ENCODE results near the gene MBNL1. TPM values are rescaled to one million over a fixed set of nuclear protein-coding genes. Genes with fewer than 3 reads are reported as not detected.
A peak's percentile ranks its signal among the peaks of the same experiment; 100 is the strongest.

The MBNL1 gene
- total RNA-seq, 1 donor from 2014 or later, result 295 TPM

- Mint-ChIP-seq H3K27me3 (ENCODE audit: insufficient read depth) (no peaks in the 10 kb centered on the region), H3K4me1 (ENCODE audit: low read depth) (peaks cover 74% of the 10 kb centered on the region), H3K27ac (peak overlapping the region; percentile 36), H3K9me3 (no peaks in the 10 kb centered on the region), H3K36me3 (ENCODE audit: low read depth) (peaks cover 28% of the 10 kb centered on the region), H3K4me3 (no peak overlapping the region)
- intact Hi-C loops (cut with micrococcal nuclease), result loop anchor here (5.0 kb wide), 2 partner anchors 41 to 204 kb away; no protein-coding TSS in a partner anchor
- no peak for DNase-seq (ENCODE audit: low spot score)
Measured at GRCh38 chr3:152400887-152401286, 132.2 kb downstream of the MBNL1 start.

DNA sequence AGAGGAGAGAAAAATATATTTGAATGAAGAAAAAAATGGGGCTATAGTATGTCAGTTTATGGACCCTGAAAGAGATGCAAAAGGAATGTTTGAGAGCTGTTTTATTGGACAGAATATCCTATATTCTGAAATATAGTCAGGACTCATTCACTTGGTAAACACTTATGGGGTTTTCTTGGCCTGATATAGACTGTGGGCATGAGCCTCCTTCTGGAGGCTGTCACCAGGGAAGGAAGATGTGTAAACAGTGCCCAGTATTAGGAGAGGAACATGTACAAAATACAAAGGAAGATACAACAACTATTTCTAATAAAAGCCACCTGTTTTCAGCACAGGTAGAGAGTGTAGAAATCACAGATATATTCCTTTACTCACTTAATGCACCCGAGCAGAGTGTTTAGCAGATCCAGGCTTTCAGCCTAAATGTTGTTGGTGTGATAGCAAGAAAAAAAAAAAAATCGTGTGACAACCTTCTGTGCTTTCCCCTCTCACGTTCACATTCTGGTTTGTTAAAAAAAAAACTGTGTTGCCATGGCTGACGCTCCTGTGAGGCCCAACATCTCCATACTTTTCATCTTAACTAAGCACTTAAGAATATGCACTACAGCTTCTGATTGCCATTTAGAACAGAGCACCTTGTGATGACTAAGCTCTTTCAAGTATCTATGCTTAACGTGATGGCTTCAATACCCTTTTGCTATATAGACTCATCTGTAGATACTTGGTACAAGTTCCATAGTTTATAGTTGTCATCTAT, 134.1 kb downstream of the MBNL1 start:
- no peaks in the 10 kb centered on the region for H3K27me3 Mint-ChIP-seq (ENCODE audit: insufficient read depth)
- H3K4me3 Mint-ChIP-seq, result no peak overlapping the region
- intact Hi-C loops (cut with micrococcal nuclease), result loop anchor here (1.0 to 5.0 kb wide), 5 partner anchors 9 to 206 kb away; no protein-coding TSS in a partner anchor
- H3K36me3 Mint-ChIP-seq (ENCODE audit: low read depth), result peaks cover 23% of the 10 kb centered on the region
- DNase-seq (ENCODE audit: low spot score), result no peak
- H3K9me3 Mint-ChIP-seq, result no peaks in the 10 kb centered on the region
- peak overlapping the region; percentile 86 for H3K27ac Mint-ChIP-seq
- H3K4me1 Mint-ChIP-seq (ENCODE audit: low read depth), result peaks cover 79% of the 10 kb centered on the region

- Mint-ChIP-seq H3K27ac (peak overlapping the region; percentile 86), H3K27me3 (ENCODE audit: insufficient read depth) (no peaks in the 10 kb centered on the region), H3K4me1 (ENCODE audit: low read depth) (peaks cover 80% of the 10 kb centered on the region), H3K9me3 (no peaks in the 10 kb centered on the region), H3K4me3 (no peak overlapping the region), H3K36me3 (ENCODE audit: low read depth) (peaks cover 22% of the 10 kb centered on the region)
- intact Hi-C loops (cut with micrococcal nuclease), result loop anchor here (1.0 to 5.0 kb wide), 4 partner anchors 9 to 206 kb away; no protein-coding TSS in a partner anchor
- no peak for DNase-seq (ENCODE audit: low spot score)
Measured at GRCh38 chr3:152403632-152404066, 134.9 kb downstream of the MBNL1 start.

- no peak for DNase-seq (ENCODE audit: low spot score)
- no peak overlapping the region for H3K27ac Mint-ChIP-seq
- H3K4me1 Mint-ChIP-seq (ENCODE audit: low read depth), result peaks cover 71% of the 10 kb centered on the region
- no peaks in the 10 kb centered on the region for H3K27me3 Mint-ChIP-seq (ENCODE audit: insufficient read depth)
- peaks cover 15% of the 10 kb centered on the region for H3K36me3 Mint-ChIP-seq (ENCODE audit: low read depth)
- intact Hi-C loops (cut with micrococcal nuclease), result loop anchor here (5.0 kb wide), 2 partner anchors 37 to 208 kb away; no protein-coding TSS in a partner anchor
- H3K9me3 Mint-ChIP-seq, result no peaks in the 10 kb centered on the region
- H3K4me3 Mint-ChIP-seq, result no peak overlapping the region
Measured at GRCh38 chr3:152404976-152405375, 136.2 kb downstream of the MBNL1 start.

DNA sequence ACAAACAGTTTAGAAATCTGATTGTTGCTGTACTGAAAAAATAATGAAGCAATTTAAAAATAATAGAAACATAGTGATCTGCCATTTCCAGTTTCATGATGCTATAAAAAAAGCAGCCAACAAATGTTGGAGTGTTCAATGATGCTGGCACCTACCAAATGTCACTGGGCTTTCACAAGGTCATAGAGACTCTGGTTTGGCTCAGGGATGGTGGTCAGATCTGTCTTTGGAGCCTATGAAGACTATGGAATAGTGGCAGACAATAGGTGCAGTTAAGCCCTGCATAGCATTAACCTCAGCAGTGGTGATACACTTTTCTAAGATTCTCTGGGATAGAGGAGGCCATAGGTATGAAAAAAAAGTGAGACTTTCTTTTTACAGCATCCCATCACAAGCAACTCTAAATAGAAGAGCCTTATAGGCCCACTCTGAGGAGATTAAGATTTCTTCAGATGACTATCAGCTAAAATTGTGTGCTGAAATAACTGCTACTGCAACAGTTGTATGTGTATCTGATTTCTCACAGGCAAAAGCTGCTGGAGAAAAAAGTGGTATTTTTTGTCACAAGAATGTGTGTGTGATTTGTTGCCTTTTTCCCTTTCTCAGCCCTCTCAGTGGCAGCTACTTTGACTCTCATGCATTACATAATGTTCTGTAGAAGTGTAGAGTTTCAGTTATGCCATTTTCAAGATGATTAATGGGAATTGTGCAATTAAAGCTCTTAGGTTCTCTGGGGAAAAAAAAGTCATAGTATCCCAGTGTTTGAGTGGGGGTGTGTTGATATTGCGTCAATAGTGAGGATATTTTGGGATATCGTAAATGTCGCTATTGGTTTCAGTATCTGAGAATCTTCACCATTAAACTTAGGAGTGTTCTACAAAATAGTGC, 137.4 kb downstream of the MBNL1 start:
- Mint-ChIP-seq H3K4me1 (ENCODE audit: low read depth) (peaks cover 66% of the 10 kb centered on the region), H3K36me3 (ENCODE audit: low read depth) (peaks cover 12% of the 10 kb centered on the region)

DNA sequence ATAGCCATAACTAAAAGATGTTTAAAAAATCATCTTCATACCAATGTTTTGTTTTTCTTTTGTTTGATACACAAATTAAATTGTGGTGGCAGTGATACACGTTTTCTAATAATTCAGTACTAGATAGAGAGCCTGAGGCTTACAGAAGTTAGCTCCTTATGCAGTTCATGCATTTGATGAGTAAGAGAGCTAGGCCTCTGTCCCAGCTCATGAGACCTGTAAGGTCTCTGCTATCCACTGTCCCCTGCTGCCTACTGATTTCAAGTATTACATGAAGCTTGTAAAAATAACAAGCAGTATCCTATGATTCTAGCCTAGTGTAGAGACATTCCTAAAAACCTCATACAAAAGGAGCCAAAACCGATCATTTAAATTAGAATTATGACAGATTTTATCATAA, 144.5 kb downstream of the MBNL1 start:
- Mint-ChIP-seq H3K4me3 (no peak overlapping the region), H3K36me3 (ENCODE audit: low read depth) (peaks cover 30% of the 10 kb centered on the region), H3K4me1 (ENCODE audit: low read depth) (peaks cover 45% of the 10 kb centered on the region), H3K9me3 (no peaks in the 10 kb centered on the region), H3K27ac (no peak overlapping the region), H3K27me3 (ENCODE audit: insufficient read depth) (no peaks in the 10 kb centered on the region)
- DNase-seq (ENCODE audit: low spot score), result no peak
- intact Hi-C loops (cut with micrococcal nuclease), result no loop called here

More for the DNA sequence above, 137.4 kb downstream of the MBNL1 start:
- H3K4me3 Mint-ChIP-seq, result no peak overlapping the region
- intact Hi-C loops (cut with micrococcal nuclease), result no loop called here
- no peak overlapping the region for H3K27ac Mint-ChIP-seq
- DNase-seq (ENCODE audit: low spot score), result no peak
- no peaks in the 10 kb centered on the region for H3K27me3 Mint-ChIP-seq (ENCODE audit: insufficient read depth)
- no peaks in the 10 kb centered on the region for H3K9me3 Mint-ChIP-seq

DNA sequence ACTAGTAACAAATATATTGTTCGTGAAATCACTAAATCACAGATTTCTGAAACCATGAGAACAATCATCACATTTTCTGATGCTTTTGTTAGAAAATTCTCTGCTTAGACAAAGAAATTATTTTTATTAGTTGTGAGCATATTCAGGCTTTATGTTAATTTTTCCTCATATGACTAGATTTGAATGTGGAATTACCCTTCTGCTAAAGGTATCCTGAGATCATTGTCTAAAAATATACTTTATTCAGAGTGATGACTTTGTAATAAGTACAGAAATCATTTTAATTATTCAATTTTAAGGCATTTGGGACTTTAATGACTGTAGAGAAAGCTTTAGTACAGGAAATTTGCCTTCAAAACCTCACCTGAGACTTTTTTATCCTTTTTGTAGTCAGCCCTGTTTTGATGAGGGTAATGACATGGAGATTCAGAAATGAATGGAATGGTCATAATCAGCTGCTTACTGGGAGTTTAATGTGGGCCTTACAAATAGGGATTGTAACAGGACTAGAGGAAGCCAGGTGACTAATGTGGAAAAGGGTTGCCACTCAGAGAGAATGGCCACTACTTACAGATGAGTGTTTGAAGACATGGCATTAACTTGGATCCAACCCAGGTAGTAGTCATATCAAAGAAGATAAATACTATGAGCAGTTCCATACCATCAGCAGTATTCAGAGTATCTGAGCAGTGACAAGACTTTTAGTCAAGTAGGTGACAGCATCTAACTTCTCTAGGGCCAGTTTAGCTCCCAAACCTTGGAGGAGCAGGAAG, 148.3 kb downstream of the MBNL1 start:
- peaks cover 58% of the 10 kb centered on the region for H3K4me1 Mint-ChIP-seq (ENCODE audit: low read depth)
- H3K4me3 Mint-ChIP-seq, result no peak overlapping the region
- no peaks in the 10 kb centered on the region for H3K27me3 Mint-ChIP-seq (ENCODE audit: insufficient read depth)
- H3K36me3 Mint-ChIP-seq (ENCODE audit: low read depth), result peaks cover 58% of the 10 kb centered on the region
- H3K9me3 Mint-ChIP-seq, result peaks cover 11% of the 10 kb centered on the region
- DNase-seq (ENCODE audit: low spot score), result no peak
- intact Hi-C loops (cut with micrococcal nuclease), result loop anchor here (2.0 to 5.0 kb wide), 2 partner anchors 14 to 60 kb away; no protein-coding TSS in a partner anchor
- peak overlapping the region; percentile 27 for H3K27ac Mint-ChIP-seq

GRCh38 chr3:152419748-152420147, 151.0 kb downstream of the MBNL1 start:
- Mint-ChIP-seq H3K36me3 (ENCODE audit: low read depth) (peaks cover 74% of the 10 kb centered on the region), H3K27ac (peak overlapping the region; percentile 90), H3K27me3 (ENCODE audit: insufficient read depth) (no peaks in the 10 kb centered on the region), H3K4me1 (ENCODE audit: low read depth) (peaks cover 70% of the 10 kb centered on the region), H3K9me3 (peaks cover 21% of the 10 kb centered on the region), H3K4me3 (peak overlapping the region; percentile 30)
- intact Hi-C loops (cut with micrococcal nuclease), result loop anchor here (5.0 kb wide), 1 partner anchor 62 kb away; no protein-coding TSS in a partner anchor
- peak; percentile 25 for DNase-seq (ENCODE audit: low spot score)

- peaks cover 84% of the 10 kb centered on the region for H3K4me1 Mint-ChIP-seq (ENCODE audit: low read depth)
- H3K9me3 Mint-ChIP-seq, result peaks cover 21% of the 10 kb centered on the region
- peak overlapping the region; percentile 90 for H3K27ac Mint-ChIP-seq
- no peak overlapping the region for H3K4me3 Mint-ChIP-seq
- intact Hi-C loops (cut with micrococcal nuclease), result no loop called here
- no peaks in the 10 kb centered on the region for H3K27me3 Mint-ChIP-seq (ENCODE audit: insufficient read depth)
- DNase-seq (ENCODE audit: low spot score), result no peak
- H3K36me3 Mint-ChIP-seq (ENCODE audit: low read depth), result peaks cover 76% of the 10 kb centered on the region
Measured at GRCh38 chr3:152421162-152421561, 152.4 kb downstream of the MBNL1 start.

DNA sequence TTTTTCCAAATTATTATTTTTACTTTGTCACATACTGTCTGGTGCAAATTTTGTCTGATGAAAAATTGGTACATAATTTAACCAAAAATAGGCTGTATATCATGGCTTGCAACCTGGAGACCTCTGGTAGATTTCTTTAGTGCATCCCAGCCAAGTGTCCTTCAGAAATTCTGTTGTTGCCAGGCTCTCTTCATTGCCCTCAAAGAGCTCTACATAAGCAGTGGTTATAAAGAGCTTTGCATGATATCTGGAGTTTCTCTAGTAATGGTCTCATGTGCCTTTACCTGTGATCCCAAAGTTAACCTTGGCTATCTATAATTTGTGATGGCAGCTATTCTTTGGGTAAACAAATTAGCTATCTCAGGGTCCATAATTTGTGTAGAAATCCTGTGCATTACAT, 157.7 kb downstream of the MBNL1 start:
- H3K27ac Mint-ChIP-seq, result no peak overlapping the region
- intact Hi-C loops (cut with micrococcal nuclease), result no loop called here
- H3K27me3 Mint-ChIP-seq (ENCODE audit: insufficient read depth), result no peaks in the 10 kb centered on the region
- peaks cover 69% of the 10 kb centered on the region for H3K4me1 Mint-ChIP-seq (ENCODE audit: low read depth)
- H3K36me3 Mint-ChIP-seq (ENCODE audit: low read depth), result peaks cover 58% of the 10 kb centered on the region
- H3K9me3 Mint-ChIP-seq, result peaks cover 16% of the 10 kb centered on the region
- H3K4me3 Mint-ChIP-seq, result no peak overlapping the region
- DNase-seq (ENCODE audit: low spot score), result no peak

DNA sequence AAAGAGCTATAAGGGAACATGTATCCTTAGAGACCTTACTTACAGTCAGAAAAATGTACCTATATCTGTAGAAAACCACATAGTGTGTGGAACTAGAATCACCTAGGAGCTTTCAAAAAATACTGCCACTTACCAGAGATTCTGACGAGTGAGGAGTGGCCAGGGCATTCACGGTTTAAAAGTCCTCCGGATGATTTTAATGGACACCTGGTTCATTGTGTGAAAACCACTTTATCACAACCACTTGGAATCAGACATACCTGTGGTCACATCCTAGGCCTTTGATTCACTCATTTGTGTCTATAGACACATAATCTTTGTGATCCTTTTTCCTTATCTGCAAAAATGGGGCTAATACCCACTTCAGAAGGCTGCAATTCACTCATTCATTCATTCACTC, 159.8 kb downstream of the MBNL1 start:
- H3K27ac Mint-ChIP-seq, result no peak overlapping the region
- no peaks in the 10 kb centered on the region for H3K27me3 Mint-ChIP-seq (ENCODE audit: insufficient read depth)
- H3K36me3 Mint-ChIP-seq (ENCODE audit: low read depth), result peaks cover 43% of the 10 kb centered on the region
- H3K4me1 Mint-ChIP-seq (ENCODE audit: low read depth), result peaks cover 47% of the 10 kb centered on the region
- H3K9me3 Mint-ChIP-seq, result no peaks in the 10 kb centered on the region
- intact Hi-C loops (cut with micrococcal nuclease), result no loop called here
- no peak for DNase-seq (ENCODE audit: low spot score)
- no peak overlapping the region for H3K4me3 Mint-ChIP-seq

GRCh38 chr3:152430223-152431002, 161.7 kb downstream of the MBNL1 start:
- no peaks in the 10 kb centered on the region for H3K27me3 Mint-ChIP-seq (ENCODE audit: insufficient read depth)
- H3K27ac Mint-ChIP-seq, result peak overlapping the region; percentile 64
- peaks cover 45% of the 10 kb centered on the region for H3K4me1 Mint-ChIP-seq (ENCODE audit: low read depth)
- H3K9me3 Mint-ChIP-seq, result peaks cover 5% of the 10 kb centered on the region
- intact Hi-C loops (cut with micrococcal nuclease), result no loop called here
- DNase-seq (ENCODE audit: low spot score), result no peak
- H3K36me3 Mint-ChIP-seq (ENCODE audit: low read depth), result peaks cover 43% of the 10 kb centered on the region
- no peak overlapping the region for H3K4me3 Mint-ChIP-seq

All from activated T-helper 1 cell treated with anti-CD3 and anti-CD28 coated beads, Interleukin-12 subunit alpha, Interleukin-12 subunit beta, Interleukin-2, Interleukin-4 antibody, amounts not matched to agents 30 ng/mL and 10 ng/mL and 1 ng/mL, durations not matched to agents 14 hours and 24 hours and 36 hours (primary cell).